Measurements from ENCODE around the gene INSM1.

The INSM1 gene

DNA sequence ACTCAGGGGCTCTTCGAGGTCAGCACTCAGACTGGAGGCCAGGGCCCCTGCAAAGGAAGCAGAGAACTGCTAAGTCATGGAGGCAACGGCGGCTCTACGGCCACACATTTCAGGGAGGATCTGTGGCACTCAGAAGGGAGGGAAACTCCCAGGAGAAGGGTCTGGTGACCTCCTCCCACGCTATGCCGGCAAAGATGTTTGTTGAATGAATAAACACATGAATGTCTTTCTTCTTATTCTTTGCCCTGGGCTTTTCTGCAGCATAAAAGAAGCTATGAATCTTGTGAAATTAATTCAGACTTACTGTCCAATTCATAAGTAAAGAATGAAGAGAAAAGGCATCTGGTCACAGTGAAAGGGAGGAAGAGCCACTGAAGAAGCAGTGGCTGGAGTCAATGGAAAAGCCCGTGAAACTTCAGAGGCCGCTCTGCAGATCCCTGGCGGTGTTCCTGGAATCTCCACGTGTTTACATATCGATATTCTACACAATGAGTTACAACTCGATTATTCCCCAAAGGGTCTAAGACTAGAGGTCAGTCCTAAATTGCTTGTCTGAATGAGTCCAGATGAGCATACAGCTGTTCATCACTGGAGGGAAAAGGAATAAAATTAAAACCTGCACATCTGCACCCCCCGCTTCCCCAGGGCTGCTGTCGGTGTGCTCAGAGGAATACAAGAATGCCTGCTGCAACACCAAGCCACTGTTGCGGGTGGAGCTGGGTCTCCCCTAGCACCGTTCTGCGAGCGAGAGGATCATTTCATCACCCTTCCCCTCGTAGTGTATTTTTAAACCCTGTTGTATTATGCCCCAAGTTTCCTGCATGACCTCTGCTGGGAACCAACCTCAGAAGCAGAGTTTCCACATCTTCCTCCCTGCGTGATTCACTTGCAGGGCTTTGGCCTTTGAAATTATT lies 25.6 kb downstream of the INSM1 start:
- no peak for DNase-seq

DNA sequence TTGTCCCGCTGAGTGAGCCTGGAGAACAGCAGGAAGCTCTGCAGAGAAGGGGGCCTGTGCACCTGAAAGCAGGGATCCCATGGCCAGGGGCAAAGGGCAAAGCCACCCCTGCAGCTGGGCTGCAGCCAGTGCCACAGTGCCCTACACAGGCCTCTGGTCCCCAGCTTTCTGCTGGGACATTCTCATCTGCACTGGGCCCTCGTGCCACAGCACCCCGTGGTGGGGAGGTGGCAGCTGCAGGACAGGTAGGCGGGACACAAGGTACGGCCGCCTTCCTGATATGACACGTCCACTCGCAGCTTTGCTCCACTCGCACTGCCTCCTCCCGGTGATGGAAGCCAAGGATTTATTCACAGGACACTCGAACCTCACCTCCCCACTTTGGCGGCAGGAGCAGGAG lies 27.2 kb downstream of the INSM1 start:
- no peak for DNase-seq

DNA sequence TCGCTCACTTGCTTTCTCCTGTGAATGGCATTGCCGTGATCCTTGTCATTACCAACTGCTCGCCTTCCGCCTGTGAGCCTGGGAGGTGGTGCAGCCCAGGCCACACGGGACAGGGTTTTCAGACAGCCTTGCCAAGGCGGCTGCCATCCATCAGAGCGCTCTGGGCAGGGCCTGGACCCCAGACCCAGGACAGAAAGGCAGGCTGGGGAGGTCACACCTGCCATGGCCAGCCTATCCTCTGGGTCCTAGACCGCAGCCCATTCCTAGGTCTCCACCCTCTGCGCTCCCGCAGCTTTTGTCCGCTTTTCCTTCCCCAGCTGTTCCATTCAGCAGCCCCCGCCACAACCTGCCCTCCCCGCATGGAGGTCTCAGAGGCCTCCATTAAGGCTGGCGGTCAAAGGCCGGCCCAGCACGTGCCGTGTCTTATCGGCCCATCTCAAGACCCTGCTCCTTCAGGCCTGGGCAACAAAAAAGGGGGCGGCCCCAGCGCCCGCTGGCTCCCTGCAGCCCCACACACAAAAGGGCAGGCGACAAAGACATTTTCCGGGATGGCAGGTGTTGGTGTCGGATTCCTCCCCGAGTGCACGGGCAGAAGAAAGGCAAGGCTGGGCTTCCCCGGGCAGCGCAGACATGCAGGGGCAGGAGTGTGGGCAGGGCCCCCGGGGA lies 28.1 kb downstream of the INSM1 start:
- DNase-seq: no peak

DNA sequence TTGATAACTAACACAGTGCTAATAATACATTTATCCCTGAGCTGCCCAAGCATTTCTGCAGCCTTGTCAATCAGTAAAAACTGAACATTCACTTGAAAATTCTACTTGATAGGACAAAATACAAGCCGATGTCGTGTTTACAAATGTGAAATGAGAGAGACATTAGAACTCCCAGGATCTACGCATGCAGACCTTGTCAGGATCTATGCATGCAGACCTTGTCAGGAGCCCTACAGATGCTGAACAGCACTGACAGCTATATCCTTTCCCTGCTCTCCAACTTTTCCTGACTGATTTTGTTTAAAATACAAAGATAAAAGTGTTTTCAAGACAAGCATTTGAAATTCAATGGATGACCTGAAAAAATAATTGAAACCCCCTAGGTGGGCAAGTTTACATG lies 28.9 kb downstream of the INSM1 start:
- no peak for DNase-seq

DNA sequence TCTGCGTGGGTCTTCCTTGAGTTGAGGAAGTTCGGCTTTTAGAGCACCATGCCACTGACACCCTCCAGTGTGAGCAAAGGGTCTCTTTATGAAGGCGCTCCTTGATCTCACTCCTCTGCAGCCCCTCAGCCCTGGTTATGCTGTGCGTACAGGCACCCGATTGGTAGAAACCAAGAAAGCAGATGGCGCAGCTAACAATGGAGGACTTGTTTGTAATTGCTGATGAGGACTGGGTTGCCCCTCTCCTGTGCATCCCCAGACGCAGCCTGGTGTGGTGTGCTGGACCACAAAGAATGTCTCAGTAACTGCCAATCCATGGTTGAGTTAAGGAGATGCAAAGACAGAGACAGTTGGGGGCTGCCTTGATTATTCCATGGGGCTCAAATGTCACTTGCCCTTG lies 30.2 kb downstream of the INSM1 start:
- no peak for DNase-seq

DNA sequence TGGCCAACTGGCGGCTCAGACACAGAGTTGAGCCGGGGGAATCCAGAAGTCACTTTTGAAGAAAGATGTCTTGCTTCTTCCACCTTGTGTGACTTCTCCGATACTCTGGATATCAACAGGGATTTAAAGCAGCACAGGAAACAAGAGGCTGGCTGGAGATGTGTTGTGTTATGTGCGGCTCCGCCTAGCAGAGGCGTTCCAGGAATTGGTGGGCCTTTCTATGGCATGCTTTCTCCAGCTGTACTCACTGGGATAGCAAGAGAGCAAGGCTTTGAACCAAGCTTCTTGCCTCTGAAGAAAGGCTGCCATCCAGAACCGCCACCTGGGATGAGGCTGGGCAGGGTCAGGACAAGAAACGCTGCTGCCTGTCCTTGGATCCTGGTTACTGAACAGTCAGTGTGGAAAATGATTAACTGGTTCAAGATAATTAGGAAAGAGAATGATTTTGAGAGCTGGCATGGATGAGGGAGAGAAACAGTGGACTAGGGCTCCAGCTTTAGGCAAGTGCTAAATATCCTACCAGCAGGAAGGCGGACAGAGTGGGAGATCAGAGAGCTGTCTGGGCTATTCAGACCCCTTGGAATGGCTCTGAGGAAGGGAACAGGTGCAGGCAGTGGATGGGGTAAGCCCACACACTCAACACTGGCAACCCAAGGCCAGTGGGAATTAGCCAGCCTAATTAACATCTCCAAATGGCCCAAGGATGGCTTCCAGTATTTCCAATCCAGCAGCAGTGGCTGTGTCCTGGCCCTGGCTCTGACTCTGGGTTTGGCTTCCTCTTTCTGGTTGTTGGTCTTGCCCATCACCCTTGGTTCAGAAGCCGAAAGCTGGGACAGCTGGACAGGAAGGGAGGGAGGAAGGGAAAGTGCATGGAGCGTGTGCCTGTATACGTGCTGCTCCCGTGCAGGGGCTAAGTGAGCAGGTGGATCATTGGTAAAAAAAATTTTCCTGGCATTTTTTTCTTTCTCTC lies 31.9 kb downstream of the INSM1 start:
- no peak for DNase-seq

DNA sequence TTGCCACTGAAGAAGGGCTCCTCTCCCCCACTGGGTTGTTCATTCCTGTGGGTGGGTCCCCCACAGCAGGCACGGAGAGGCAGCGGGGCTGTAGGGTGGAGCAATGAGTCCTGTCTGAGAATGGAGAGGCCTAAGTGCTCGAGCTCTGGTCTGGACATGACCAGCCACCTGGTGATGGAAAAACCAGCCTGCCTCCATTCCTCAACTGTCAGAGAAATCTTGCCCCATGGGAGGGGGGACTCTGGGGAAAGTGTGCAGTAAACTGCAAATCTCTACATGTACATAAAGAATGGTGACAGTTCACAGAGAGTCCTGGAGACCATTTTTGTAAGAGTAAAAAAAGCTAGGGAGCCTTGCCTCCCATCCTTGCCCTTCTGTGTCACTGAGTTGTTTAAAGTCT lies 34.1 kb downstream of the INSM1 start:
- no peak for DNase-seq

DNA sequence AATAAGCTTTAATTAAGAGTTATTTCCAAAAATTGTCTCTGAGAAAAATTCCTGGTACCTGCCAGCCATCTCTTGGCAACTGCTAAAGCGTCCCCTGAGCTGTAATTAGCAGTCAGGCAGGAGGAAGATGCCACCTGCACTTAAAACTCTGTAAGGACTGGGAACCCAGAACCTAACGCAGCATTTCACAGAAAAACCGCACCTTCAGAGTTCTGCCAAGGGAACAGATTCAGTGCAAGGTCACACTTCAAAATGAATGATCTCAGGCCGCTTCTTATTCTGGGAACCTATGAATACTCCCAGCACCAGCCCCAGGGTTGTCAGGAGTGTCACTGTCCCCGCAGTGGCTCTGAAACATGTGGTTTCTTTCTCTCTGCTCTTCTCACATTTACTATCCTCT lies 36.7 kb downstream of the INSM1 start:
- no peak for DNase-seq

DNA sequence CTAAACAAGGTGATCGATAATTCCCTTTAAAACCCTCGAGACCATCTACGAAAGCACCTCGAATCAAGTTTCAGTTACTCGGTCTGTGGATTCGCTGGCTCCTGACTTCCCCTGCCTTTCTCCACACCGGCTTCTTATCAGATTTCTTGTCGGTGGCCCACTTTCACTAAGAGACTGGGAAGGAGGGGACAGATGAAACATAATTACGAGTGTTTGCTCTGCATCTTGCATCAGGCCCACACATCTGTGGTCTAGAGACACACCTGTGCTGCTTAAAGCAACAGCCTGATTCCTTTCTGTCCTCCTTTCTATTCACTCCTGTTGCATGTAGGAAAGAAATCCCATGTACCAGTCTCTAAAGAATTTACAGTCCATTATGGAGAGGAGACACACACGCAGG lies 37.7 kb downstream of the INSM1 start:
- no peak for DNase-seq

DNA sequence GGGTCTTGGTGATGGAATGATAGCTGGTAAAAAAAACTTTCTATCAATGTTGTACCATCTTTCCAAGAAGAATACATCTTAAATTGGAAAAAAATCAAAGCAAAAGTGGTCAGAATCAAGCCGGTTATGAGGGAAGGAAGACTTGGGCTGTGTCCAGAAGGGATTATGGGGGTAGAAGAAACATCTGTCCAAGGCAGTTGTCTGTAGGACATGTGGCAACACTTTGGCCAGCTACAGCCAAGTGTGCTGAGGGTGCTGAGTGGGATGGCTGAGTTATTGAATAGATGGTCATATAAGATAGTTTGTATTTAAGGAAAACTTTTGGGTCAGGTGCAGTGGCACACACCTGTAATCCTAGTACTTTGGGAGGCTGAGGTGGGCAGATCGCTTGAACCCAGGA lies 38.4 kb downstream of the INSM1 start:
- no peak for DNase-seq

DNA sequence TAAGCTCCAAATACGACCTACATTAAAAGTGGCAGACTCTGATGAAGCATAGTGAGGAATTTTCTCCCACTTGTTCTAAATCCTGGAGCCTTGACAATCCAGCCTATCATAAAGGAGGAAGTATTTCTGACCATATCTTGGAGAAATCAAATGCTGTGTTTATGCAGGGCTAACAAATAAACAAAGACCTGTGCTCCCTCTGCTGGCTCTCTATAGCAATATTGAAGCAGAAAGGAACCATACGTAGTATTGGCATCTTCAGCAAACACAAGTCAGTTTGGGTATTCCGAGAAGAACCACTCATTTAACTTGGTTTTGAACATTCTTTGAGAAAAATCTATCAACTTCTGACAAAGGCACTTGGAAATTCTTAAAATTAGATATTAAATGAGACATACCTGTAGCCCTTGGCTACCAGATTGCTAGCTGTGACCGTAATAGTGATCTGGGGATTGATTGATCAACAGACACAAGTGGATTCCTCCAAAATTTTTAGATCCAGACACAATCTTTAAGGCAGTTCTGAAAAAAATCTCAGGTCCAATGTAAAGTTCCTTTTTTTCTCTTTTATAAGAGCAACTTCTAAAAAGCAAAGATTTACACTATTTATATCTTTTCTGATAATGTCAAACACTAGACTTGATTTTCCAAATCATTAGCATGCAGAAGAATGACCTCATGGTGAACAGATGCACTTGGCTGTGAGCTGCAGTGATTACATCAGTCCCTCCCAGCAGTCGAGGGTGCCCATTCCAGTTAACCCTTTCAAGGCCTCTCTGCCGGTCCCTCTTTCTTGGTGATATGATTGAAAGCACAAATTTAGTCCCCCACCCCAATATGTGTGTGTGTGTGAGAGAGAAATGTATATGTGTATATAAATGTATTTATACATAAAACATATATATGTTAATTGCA lies 40.2 kb downstream of the INSM1 start:
- DNase-seq: peak in 17 of 51 donors; percentile 13 to 65 (median 35)

DNA sequence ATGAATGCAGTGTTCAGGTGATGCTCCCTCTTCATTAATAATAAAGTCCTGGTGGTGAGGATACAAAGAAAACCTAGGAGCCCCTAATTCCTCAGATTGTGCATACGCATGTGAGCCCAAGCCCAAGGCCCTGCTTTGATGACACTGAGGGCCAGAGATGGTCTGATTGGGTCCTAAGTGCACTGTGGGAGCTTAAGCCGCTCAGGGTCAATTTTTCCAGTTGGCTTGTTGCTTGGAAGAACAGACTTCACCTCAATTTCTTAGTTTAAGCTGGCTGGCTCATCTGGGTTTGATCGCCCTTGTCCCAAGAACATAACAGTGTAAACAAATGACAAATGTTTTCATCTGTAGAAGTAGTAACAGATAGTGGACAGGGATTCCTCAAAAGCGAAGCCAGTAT lies 41.4 kb downstream of the INSM1 start:
- no peak for DNase-seq

DNA sequence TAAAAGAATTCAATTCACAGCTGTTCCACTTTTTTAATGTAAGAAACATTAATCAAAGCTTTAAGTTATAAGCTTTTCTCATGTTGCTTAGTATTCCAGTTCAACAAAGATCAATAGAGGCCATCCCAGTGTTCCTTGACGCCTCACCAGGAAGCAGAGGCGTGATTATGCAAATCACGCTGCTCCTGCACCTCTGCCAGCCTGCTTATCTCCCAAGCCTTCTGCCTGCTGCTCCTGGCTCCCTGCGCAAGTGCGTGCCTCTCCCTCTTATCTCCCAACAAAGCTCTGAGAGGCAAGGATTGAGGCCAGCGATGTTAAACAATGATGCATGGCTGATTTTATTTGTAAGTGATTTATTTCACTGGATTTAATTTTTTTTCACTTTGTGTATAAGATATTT lies 42.8 kb downstream of the INSM1 start:
- peak in 13 of 51 donors; percentile 7 to 71 (median 21) for DNase-seq

DNA sequence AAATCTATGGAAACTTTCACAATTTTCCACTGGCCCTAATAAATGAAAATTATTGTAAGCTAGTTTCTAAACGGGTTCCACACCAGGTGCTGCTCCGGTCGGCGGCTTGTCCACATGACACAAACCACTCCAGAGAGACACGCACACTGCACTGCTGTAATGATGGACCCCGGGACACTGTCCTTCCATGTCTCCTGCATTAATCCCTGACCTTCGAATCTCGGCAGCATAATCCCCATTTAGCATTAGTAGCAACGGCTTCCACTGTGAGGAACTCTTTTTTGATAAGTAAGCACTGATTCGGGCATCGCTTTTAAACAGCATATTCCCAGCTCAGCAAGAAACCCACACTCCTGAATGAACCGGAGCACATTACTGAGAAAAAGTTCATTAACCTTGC lies 43.5 kb downstream of the INSM1 start:
- DNase-seq: peak in 3 of 51 donors; percentile 14 to 31 (median 26)

DNA sequence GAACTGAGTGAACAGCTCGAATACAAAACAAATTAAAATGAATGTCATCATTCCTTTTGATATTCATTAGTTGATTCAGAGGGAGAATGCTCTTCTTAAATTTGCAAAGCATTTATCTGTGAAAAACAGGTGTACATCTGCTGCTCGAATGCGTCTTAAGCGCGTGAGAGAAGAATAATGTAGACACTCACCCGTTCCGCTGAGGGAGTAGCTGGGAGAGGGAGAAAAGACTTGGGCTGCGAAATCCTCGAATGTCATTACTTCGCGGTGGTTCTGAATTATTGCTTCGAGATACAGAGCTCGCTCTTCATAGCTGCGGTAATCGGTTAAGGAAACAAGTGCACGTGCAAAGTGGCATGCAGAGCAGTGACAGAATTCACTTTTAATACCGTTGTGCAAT lies 43.9 kb downstream of the INSM1 start:
- peak in 1 of 51 donors; percentile 36 for DNase-seq

DNA sequence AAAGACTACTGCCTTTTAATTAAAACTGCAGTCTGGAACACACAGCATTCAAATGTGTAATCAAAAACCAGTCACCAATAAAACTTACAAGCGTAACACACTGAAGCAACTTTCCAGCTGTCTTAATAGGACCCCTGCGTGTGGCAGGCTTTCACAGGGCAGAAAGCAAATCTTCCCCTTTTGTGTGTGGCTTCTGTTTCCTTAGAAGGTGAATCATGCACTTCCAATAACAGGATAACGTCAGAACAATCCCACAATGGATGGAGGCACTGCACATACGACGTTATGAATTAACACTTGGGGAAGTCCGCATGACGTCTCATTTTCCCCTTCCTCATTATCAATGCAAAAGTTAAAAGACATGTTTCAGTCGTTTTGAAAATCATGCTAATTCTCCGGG lies 44.8 kb downstream of the INSM1 start:
- DNase-seq: peak in 1 of 51 donors; percentile 36

DNA sequence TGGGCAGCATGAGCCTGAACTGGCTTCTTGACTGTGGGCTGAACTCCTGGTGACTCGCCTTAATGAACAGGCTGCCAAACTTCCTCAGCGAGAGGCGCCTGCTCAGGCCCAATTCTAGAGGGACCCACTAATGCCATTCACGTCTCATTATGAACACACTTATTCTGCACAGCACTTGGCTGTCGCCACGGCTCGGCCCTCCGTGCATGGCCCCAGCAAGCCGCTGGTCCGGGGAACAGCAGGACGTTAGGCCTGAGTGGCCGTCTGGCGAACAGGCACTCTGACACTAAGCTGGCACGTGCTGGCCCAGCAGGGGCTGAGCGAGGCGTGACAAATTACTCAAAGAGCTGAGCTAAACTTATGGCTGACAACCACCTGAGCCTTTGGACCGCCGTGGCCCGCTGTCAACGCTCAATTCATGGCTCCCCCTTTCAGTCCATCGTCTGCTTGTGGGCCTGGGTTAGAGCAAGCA lies 45.9 kb downstream of the INSM1 start:
- DNase-seq: peak in 9 of 51 donors; percentile 5 to 27 (median 13)

DNA sequence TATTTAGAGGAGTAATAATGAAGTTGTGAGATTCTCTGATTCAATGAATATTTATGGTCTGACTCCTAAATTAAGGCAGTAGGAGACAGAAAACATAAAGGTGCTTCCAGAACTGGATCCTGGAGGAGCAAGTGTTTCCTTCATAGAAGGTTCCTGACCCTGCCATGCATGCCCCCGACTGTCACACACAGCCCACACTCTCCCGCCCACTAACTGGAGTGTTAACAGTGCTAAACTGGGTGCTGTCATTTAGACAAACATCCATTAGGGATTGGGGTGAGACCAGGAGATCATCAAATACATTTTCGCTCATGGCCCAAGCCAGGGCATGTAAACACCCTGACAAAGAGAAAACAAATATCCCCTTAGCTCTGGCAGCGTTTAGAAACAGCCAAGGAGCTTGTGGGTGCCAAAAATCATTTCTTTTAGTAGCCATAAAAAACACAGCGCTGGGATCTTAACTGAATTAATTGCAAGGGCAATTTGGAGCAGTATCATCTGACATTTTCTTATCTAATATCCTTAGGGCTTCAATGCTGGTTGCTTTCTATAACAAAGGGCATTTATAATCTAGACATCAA lies 46.8 kb downstream of the INSM1 start:
- DNase-seq: no peak

DNA sequence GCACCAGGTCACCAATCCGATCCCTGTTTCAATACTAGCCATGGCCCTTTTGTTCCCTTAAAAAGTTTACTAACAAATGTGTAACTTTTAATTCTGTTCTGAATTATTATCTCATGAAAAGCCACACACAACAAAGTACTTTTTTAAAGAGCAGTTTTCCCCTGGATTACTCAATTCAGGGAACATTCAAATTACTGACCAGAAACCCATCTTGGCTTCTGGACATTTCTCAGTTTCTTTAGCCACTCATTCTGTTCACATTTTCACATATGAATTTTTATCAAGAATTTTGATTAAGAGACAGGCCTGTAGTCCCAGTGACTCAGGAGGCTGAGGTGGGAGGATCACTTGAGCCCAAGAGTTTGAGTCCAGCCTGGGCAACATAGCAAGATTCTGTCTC lies 47.4 kb downstream of the INSM1 start:
- no peak for DNase-seq
